Fibroblast of pulmonary artery (primary cell): Measurements from ENCODE around the gene SCN3B.

Experiments used
- DNase-seq: peaks from one replicate; pipeline ENCODE4 v3.0.0-alpha.2; 2010; ENCODE audit warnings: low read depth
- H3K4me3 ChIP-seq: replicated peaks from 2 replicates; pipeline ENCODE4 v1.5.1; 2011; ENCODE audit warnings: low read depth, mild to moderate bottlenecking, control low read depth, low read length, moderate library complexity
- CTCF ChIP-seq: IDR thresholded peaks from 2 replicates; pipeline ENCODE4 v1.5.1; 2011; ENCODE audit warnings: mild to moderate bottlenecking, control low read depth, low read length, inconsistent platforms; ENCODE audit errors: missing control alignments

The SCN3B gene

DNA sequence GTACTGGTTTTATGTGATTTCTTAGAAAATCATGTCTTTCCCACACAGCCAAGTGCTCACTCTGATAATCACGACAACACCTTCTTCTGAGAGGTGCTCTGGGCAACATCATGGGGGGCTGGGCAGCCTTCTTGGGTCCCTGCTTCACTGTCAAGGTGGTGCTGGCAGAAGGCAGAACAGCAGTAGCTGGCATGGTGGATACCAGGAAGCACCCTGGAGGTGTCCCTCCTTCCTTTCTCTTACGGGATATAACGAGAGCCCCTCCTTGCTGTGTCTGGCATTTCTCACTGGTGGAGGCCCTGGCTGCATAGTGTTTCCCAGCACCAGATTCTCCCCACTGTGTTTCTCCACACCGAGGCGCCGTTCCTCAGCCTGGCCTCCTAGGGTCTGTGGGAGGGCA is 60.9 kb downstream of the SCN3B start:
- TF ChIP-seq CTCF = no peak
- no peak for DNase-seq
- no peak overlapping the region for H3K4me3 ChIP-seq

DNA sequence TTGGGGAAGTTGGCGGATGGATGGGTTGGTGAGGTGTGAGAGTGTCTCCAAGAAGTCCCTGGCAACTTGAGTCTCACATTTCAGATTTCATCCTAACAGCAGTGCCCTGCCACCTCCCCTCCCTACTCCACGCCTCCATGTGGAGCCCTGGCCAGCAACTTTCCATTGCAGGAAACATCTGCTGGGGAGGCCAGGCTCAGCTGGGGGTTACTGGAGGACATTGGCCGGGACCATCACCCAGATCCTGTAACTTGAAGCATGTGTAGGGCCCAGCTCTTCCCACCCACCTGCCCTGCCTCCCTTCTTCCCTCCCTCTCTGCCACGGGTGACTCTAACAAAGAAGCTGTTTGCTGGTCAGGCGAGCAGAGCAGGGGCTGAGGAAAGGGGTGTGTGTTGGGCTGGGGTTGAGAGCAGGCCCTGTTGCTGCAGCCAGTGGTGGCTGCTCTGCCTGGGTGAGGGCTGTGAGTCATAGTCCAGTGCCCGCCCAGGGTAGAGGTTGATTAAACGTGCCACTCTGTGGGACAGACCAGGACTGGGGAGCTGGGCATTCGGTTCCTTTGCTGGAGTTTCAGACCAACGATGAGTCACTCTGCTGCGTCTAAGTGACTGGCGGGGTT is 64.0 kb downstream of the SCN3B start:
- no peak for TF ChIP-seq CTCF
- peak; percentile 65 for DNase-seq
- no peak overlapping the region for H3K4me3 ChIP-seq

GRCh38 chr11:123588864-123589262 is 65.6 kb downstream of the SCN3B start:
- no peak for TF ChIP-seq CTCF
- DNase-seq = no peak
- H3K4me3 ChIP-seq = no peak overlapping the region

GRCh38 chr11:123588117-123588863 is 66.1 kb downstream of the SCN3B start:
- H3K4me3 ChIP-seq = no peak overlapping the region
- no peak for TF ChIP-seq CTCF
- no peak for DNase-seq

GRCh38 chr11:123587559-123587958 is 66.9 kb downstream of the SCN3B start:
- no peak for TF ChIP-seq CTCF
- DNase-seq = no peak
- no peak overlapping the region for H3K4me3 ChIP-seq

GRCh38 chr11:123587044-123587443 is 67.4 kb downstream of the SCN3B start:
- no peak for DNase-seq
- H3K4me3 ChIP-seq = no peak overlapping the region
- TF ChIP-seq CTCF = no peak

GRCh38 chr11:123586568-123586967 is 67.9 kb downstream of the SCN3B start:
- TF ChIP-seq CTCF = no peak
- DNase-seq = no peak
- H3K4me3 ChIP-seq = no peak overlapping the region
